ENCODE results near the gene FARS2.
"Not testable (repeated sequence)": the region's sequence is repeated elsewhere in the genome, so short reads cannot be mapped to it uniquely, and the experiment has no call there.

Gene FARS2

GRCh38 chr6:5781966-5782556 lies 520.7 kb downstream of the FARS2 start:
- DNase-seq (ENCODE audit: low spot score) (no peak), FAIRE-seq (no peak)

- FAIRE-seq (no peak), DNase-seq (ENCODE audit: low spot score) (no peak)
Observed at GRCh38 chr6:5782783-5783547, 521.7 kb downstream of the FARS2 start.

- no peak for DNase-seq (ENCODE audit: low spot score)
- no peak for FAIRE-seq
Observed at GRCh38 chr6:5783584-5784089, 522.3 kb downstream of the FARS2 start.

- DNase-seq (ENCODE audit: low spot score): no peak
- FAIRE-seq: no peak
Observed at GRCh38 chr6:5785249-5785648, 523.9 kb downstream of the FARS2 start.

- DNase-seq (ENCODE audit: low spot score) (no peak), FAIRE-seq (no peak)
Observed at GRCh38 chr6:5786321-5786968, 525.1 kb downstream of the FARS2 start.

GRCh38 chr6:5786969-5787720 lies 525.8 kb downstream of the FARS2 start:
- FAIRE-seq (no peak), DNase-seq (ENCODE audit: low spot score) (no peak)

GRCh38 chr6:5789426-5789825 lies 528.1 kb downstream of the FARS2 start:
- not testable (repeated sequence) for DNase-seq (ENCODE audit: low spot score); FAIRE-seq

- DNase-seq (ENCODE audit: low spot score); FAIRE-seq: not testable (repeated sequence)
Observed at GRCh38 chr6:5796555-5796954, 535.2 kb downstream of the FARS2 start.

GRCh38 chr6:5806406-5806805 lies 545.1 kb downstream of the FARS2 start:
- not testable (repeated sequence) for DNase-seq (ENCODE audit: low spot score); FAIRE-seq

- FAIRE-seq (no peak), DNase-seq (ENCODE audit: low spot score) (no peak)
Observed at GRCh38 chr6:5809450-5809849, 548.1 kb downstream of the FARS2 start.

- no peak for FAIRE-seq
- DNase-seq (ENCODE audit: low spot score): no peak
Observed at GRCh38 chr6:5811997-5812396, 550.7 kb downstream of the FARS2 start.

- DNase-seq (ENCODE audit: low spot score) (no peak), FAIRE-seq (no peak)
Observed at GRCh38 chr6:5813625-5814027, 552.3 kb downstream of the FARS2 start.

GRCh38 chr6:5814116-5814515 lies 552.8 kb downstream of the FARS2 start:
- FAIRE-seq: no peak
- DNase-seq (ENCODE audit: low spot score): no peak

GRCh38 chr6:5814901-5815300 lies 553.6 kb downstream of the FARS2 start:
- FAIRE-seq (no peak), DNase-seq (ENCODE audit: low spot score) (no peak)

GRCh38 chr6:5817869-5818268 lies 556.6 kb downstream of the FARS2 start:
- FAIRE-seq (no peak), DNase-seq (ENCODE audit: low spot score) (no peak)

GRCh38 chr6:5818959-5819358 lies 557.6 kb downstream of the FARS2 start:
- FAIRE-seq: no peak
- DNase-seq (ENCODE audit: low spot score): no peak
